Kidney (tissue), 14 donors: ENCODE measurements around the gene ZBP1. TPM values are rescaled to one million over a fixed set of nuclear protein-coding genes. Genes with fewer than 3 reads are reported as not detected.
A peak's percentile ranks its signal among the peaks of the same experiment; 100 is the strongest.

Experiments used
- DNase-seq, 5 donors: peaks; one replicate each; pipeline ENCODE4 v3.0.0-alpha.2; 2013 to 2020
- FAIRE-seq: peaks from 2 replicates; lab custom pipeline; 2012; peaks lifted over from hg19 to GRCh38; lab: Jason Lieb, UNC
- H3K27ac ChIP-seq, 2 donors: one replicate each; pipeline ENCODE4 v1.7.0; 2013; ENCODE audit warnings: low read depth in 2 of 2, low read length in 2 of 2, inconsistent platforms in 1 of 2
- H3K27me3 ChIP-seq: one replicate; pipeline ENCODE4 v1.7.1; 2013; ENCODE audit warnings: low read length, inconsistent platforms; ENCODE audit not compliant: control insufficient read depth, insufficient read depth
- H3K36me3 ChIP-seq, 3 donors: one replicate each; pipeline versions ENCODE4 v1.7.0 to v1.7.1; 2013; ENCODE audit warnings: low read length in 3 of 3, control low read depth in 1 of 3, inconsistent platforms in 1 of 3; ENCODE audit not compliant: insufficient read depth in 3 of 3, control insufficient read depth in 2 of 3
- H3K4me1 ChIP-seq, 3 donors: one replicate each; pipeline versions ENCODE4 v1.7.0 to v1.7.1; 2013; ENCODE audit warnings: low read length in 3 of 3, inconsistent platforms in 1 of 3, low read depth in 1 of 3; ENCODE audit not compliant: control insufficient read depth in 2 of 3, insufficient read depth in 2 of 3
- H3K4me3 ChIP-seq, 3 donors: one replicate each; pipeline versions ENCODE4 v1.7.0 to v1.8.1; 2013; ENCODE audit warnings: low read length in 3 of 3, control low read depth in 1 of 3, inconsistent platforms in 1 of 3
- H3K9ac ChIP-seq, 3 donors: one replicate each; pipeline versions ENCODE4 v1.7.0 to v1.7.1; 2013; ENCODE audit warnings: low read length in 3 of 3, control low read depth in 1 of 3, inconsistent platforms in 1 of 3
- H3K9me3 ChIP-seq, 3 donors: one replicate each; pipeline versions ENCODE4 v1.7.0 to v1.7.1; 2013; ENCODE audit warnings: low read length in 3 of 3, control low read depth in 1 of 3, inconsistent platforms in 1 of 3; ENCODE audit not compliant: control insufficient read depth in 2 of 3, insufficient read depth in 1 of 3
- intact Hi-C: fragments of 100-400 bp; cut with DNase I; formaldehyde crosslinking; loops from one replicate; pipeline ENCODE4 v1.11.1; 2022
- polyA plus RNA-seq: library from polyadenylated mRNA; stranded (reverse); fragments of 350-450 nt; fragmentation: Illumina TruSeq; extraction: RNeasy Lipid Tissue Mini Kit (QIAGEN cat#74804); gene quantifications from one replicate; pipeline ENCODE4 v1.2.3, GENCODE V29; 2014; ENCODE audit warnings: low read depth, low replicate concordance; ENCODE audit not compliant: insufficient read depth
- total RNA-seq: library from RNA; stranded (reverse); fragmentation: NEBNext Ultra II Directional; extraction: Animal tissue kit (Norgen Biotek cat#: 25700); gene quantifications from one replicate; pipeline ENCODE4 v1.2.1, GENCODE V29; 2021
- TF ChIP-seq, protein P1 (sequence below): IDR thresholded peaks from 3 replicates; pipeline ENCODE4 v1.5.1; 2012; ENCODE audit warnings: mild to moderate bottlenecking, moderate library complexity, borderline replicate concordance; ENCODE audit not compliant: insufficient read depth; ENCODE audit errors: extremely low read depth
- donor health status: control.
- donor health status: control.
- donor health status: control.
- donor health status: control.
- donor health status: control.
- donor health status: DM: yes; HTN: yes; CAD: no.
- donor health status: Normal renal cell carcinoma (clear cell type).

The ZBP1 gene
- total and polyA plus RNA-seq, 2 donors from 2014 or later: 3.7 TPM; not detected in 1

GRCh38 chr20:57566399-57566798 is 53.8 kb downstream of the ZBP1 start:
- H3K27me3 ChIP-seq: no peaks in the 10 kb centered on the region
- H3K4me1 ChIP-seq: peaks cover 0 to 8% (median 3%) of the 10 kb centered on the region in 3 donors
- H3K9me3 ChIP-seq: no peaks in the 10 kb centered on the region
- no peak for DNase-seq
- H3K27ac ChIP-seq: peak overlapping the region; percentile 65 to 71
- H3K4me3 ChIP-seq: peak overlapping the region in 2 of 3 donors; percentile 76 to 78
- peak overlapping the region in 1 of 3 donors; percentile 44 for H3K9ac ChIP-seq
- peaks cover 0 to 48% (median 31%) of the 10 kb centered on the region in 3 donors for H3K36me3 ChIP-seq
- intact Hi-C loops: no loop called here
- FAIRE-seq: no peak
- TF ChIP-seq, protein P1, sequence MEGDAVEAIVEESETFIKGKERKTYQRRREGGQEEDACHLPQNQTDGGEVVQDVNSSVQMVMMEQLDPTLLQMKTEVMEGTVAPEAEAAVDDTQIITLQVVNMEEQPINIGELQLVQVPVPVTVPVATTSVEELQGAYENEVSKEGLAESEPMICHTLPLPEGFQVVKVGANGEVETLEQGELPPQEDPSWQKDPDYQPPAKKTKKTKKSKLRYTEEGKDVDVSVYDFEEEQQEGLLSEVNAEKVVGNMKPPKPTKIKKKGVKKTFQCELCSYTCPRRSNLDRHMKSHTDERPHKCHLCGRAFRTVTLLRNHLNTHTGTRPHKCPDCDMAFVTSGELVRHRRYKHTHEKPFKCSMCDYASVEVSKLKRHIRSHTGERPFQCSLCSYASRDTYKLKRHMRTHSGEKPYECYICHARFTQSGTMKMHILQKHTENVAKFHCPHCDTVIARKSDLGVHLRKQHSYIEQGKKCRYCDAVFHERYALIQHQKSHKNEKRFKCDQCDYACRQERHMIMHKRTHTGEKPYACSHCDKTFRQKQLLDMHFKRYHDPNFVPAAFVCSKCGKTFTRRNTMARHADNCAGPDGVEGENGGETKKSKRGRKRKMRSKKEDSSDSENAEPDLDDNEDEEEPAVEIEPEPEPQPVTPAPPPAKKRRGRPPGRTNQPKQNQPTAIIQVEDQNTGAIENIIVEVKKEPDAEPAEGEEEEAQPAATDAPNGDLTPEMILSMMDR: no peak

- no peak for FAIRE-seq
Observed at GRCh38 chr20:57564951-57565642, 55.1 kb downstream of the ZBP1 start.

DNA sequence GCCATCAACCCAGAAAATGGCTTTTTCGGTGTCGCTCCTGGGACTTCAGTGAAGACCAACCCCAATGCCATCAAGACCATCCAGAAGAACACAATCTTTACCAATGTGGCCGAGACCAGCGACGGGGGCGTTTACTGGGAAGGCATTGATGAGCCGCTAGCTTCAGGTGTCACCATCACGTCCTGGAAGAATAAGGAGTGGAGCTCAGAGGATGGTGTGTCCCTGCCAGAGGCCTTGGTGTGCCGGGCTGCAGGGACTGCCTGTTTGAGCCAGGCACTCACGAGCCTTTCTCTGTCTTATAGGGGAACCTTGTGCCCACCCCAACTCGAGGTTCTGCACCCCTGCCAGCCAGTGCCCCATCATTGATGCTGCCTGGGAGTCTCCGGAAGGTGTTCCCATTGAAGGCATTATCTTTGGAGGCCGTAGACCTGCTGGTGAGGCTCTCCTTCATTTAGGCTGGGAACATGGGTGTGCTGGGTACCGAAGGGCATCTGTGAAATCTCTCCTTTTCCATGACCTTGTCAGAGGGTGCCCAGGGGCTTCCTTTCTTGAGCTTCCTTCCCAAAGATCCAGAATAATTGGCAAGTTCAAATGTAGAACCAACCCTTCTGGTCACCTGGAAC is 55.9 kb downstream of the ZBP1 start:
- intact Hi-C loops: no loop called here
- no peak for DNase-seq
- Histone ChIP-seq H3K27ac (peak overlapping the region; percentile 80 to 84), H3K9me3 (no peaks in the 10 kb centered on the region), H3K4me3 (peak overlapping the region in 2 of 3 donors; percentile 76 to 78), H3K9ac (peak overlapping the region in 2 of 3 donors; percentile 26 to 90), H3K27me3 (no peaks in the 10 kb centered on the region), H3K4me1 (peaks cover 3 to 8% (median 5%) of the 10 kb centered on the region in 3 donors), H3K36me3 (peaks cover 0 to 52% (median 31%) of the 10 kb centered on the region in 3 donors)
- TF ChIP-seq, protein P1: no peak
- no peak for FAIRE-seq

More at GRCh38 chr20:57564951-57565642, 55.1 kb downstream of the ZBP1 start:
- peaks cover 3 to 6% (median 6%) of the 10 kb centered on the region in 3 donors for H3K4me1 ChIP-seq
- H3K27ac ChIP-seq: peak overlapping the region; percentile 80 to 84
- no peaks in the 10 kb centered on the region for H3K9me3 ChIP-seq
- peaks cover 0 to 52% (median 31%) of the 10 kb centered on the region in 3 donors for H3K36me3 ChIP-seq
- H3K4me3 ChIP-seq: peak overlapping the region in 2 of 3 donors; percentile 76 to 78
- peak overlapping the region in 1 of 3 donors; percentile 90 for H3K9ac ChIP-seq
- no peak for DNase-seq
- no peaks in the 10 kb centered on the region for H3K27me3 ChIP-seq
- TF ChIP-seq, protein P1: no peak
- intact Hi-C loops: no loop called here
